Activated T-cell treated with anti-CD3 and anti-CD28 coated beads for 4 hours (primary cell): Measurements from ENCODE around the gene DLGAP4.

ENCODE experiments used
- DNase-seq: peaks from one replicate; pipeline ENCODE4 v3.0.0-alpha.2; 2020

DLGAP4 gene

DNA sequence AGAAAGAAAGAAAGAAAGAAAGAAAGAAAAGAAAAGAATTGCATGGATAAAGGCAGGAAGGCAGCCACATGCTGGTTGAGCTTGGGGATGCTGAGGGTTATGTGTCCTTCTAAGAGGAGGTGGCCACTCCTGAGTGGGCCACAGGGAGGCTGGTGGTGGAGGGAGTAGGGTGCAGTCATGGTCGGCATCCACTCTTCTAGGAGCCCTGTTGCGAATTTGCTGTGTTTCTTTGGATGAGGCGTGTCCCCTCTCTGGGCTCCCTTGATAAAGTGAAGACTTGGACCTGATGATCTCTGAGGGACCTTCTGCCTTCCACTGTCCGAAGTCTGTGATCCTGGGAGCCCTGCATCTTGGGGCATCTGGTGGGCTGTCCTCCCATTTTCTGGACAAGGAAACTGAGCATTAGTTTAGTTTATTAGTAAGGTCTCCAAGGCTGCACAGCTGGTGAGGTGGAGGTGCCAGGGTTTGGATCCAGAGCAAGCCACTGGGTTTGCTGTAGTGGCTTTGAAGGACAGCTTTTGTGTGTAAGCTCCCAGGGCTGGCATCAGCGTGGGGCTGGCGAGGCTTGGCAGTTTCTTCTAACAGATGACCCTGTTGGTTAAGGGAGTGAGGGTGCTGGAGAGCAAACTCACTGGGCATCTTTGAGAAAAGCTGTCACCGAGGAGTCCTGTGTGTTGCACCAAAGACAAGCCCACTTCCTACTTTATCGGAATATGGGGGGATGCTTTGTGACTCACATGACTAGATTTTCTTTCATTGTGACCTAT is 4.3 kb downstream of the DLGAP4 start:
- DNase-seq: no peak

DNA sequence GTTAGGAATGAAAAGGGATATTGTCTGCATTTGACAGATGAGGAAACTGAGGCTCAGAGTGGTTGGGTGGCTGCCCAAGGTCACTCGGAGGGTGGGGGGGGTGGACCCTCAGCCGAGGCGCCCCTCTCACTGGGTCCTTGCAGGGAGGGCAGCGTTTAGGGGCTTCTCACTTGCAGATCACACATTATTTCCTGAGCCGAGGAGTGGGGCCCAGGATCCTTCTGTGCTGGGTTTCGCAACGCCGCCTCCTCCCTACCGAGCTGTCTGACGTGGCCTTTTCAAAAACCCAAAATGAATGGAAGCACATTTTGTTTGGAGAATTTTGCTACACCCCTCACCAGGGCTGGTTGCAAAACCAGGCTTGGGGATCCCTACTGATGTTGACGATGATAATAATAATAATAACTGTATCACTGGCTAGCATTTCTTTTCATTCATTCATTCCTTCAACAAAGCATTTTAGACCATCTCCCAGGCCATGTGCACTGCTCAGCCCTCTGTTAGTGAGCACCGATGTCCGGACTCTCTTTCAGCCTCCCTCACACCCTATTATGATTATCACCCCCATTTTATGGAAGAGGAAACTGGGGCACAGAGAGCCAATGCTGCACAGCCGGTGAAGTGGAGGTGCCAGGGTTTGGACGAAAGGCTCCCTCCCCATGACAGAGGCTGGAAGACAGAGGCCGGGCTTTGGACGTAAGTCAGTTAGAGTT is 5.2 kb downstream of the DLGAP4 start:
- DNase-seq: no peak

- DNase-seq: no peak
Measured at GRCh38 chr20:36311854-36312723, 6.0 kb downstream of the DLGAP4 start.

GRCh38 chr20:36312724-36313441 is 6.7 kb downstream of the DLGAP4 start:
- DNase-seq: no peak

GRCh38 chr20:36313476-36313875 is 7.3 kb downstream of the DLGAP4 start:
- DNase-seq: no peak

- DNase-seq: no peak
Measured at GRCh38 chr20:36313926-36314325, 7.8 kb downstream of the DLGAP4 start.

- DNase-seq: no peak
Measured at GRCh38 chr20:36314734-36315544, 8.8 kb downstream of the DLGAP4 start.

DNA sequence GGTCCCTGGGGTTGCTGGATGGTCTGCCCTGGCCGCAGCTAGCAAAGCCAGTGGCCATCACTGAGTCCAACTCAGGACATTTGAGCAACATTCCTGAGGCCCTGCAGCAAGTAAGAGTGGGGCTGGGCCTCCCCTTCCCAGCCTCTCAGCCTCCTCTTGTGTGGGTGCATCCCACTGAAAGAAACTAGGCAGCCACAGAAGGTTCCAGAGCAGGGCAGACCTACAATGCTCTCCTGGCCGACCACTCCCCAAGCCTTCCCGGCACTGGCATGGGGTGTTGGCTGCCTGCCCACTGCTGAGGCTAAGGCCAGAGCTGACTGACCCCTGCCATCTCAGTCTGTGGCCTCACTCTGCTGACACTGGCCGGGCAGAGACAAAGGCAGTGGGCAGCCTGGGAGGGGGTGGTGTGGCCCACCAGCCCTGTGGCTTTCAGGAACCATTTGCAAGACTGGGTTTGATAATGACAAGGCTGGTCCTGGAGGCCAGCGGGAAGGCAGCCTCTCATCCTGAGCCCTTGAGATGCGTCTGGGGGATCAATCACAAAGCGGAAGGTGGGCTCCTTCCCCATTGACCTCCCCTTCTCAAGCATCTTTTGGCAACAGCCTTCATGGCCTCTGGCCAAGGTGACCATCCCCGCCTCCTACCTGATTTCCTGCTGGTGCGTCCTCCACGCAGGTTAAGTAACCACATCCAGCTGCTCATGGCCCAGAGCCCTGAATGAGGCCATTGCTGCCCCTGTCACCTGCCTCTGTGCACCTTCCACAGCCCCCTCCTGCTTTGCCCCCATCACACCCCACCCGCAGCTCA is 9.6 kb downstream of the DLGAP4 start:
- DNase-seq: no peak

GRCh38 chr20:36317675-36318074 is 11.5 kb downstream of the DLGAP4 start:
- no peak for DNase-seq

DNA sequence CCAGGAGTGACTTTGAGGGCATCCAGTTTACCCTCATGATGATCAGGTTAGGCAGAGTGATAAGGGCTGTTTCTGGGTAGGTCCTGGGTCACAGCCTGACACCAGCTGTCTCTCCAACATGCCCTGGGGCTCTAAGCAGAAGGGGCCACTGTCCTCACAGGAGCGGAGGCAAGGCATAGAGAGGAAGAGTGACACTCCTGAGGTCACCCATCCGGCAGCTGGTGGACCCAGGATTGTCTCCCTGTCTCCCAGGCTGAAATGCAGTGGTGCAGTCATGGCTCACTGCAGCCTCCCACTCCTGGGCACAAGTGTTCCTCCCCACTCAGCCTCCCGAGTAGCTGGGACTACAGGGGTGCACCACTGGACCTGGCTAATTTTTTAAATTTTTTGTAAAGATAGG is 12.0 kb downstream of the DLGAP4 start:
- no peak for DNase-seq

DNA sequence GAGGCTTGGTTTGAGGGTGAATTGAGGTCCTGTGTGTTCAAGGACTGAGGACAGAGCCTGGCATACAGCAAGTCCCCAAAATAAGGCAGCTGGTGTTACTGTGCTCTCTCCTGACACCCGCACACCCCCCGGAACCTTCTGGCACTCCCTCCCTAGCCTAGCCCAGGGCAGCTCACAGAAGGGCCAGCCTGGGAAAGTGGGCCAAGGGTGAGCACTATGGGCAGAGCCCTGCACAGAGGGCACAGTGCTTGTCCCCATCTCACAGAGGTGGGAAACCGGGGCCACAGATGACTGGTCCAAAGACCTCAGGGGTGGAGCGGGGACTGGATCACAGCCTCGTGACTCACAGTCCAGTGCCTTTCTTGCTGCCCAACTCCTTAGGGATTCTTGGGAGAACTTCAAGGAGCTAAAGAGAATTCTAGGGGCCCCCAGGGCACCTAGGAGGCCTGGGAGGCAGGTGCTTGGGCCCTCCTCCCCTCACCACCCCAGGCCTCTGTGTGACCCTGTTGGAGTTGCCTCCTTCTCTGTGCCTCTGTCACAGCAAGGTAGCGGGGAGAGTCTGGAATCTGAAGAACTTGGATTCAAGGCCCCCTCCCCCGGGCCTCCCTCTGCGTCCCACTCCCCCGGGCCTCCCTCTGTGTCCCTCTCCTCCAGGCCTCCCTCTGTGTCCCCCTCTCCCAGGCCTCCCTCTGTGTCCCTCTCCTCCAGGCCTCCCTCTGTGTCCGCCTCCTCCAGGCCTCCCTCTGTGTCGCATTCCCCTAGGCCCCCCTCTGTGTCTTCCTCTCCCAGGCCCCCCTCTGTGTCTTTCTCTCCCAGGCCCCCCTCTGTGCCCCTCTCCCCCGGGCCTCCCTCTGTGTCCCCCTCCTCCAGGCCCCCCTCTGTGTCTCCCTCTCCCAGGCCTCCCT is 13.5 kb downstream of the DLGAP4 start:
- no peak for DNase-seq

- DNase-seq: no peak
Measured at GRCh38 chr20:36320261-36320897, 14.2 kb downstream of the DLGAP4 start.

DNA sequence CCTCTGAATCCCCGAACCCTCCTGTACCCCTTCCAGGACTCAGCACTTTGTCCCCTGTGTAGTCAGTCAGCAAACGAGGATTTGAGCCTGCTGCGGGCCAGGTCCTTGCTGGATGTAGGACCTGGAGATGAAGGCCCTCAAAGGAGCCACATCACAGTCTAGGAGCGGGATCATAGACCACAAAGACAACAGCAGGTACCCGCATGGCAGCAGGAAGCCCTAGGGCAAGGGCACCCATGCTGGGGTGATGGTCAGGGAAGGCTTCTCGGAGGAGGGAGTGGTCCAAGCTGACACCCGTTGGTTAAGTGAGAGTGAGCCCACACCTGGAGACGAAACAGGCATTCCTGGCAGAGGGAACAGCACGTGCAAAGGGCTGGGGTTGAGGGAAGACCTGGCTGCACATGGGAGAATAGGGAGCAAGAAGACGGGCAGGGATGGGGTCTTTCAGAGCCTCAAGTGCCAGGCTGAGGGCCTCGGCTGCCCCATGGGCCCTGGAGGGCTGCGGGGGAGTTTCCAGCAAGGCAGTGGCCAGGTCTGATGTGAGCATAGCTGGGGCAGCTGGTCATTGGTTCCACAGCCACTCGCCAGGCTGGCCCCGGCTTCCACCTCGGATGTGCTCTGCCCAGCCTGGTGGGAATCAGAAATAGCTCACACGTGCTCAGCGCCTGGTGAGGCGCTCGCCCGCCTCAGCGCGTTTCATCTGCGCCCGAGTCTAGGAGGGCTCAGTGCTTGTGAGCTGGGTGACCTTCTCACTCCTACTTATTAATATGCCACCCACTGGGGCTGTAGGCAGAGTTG is 15.0 kb downstream of the DLGAP4 start:
- no peak for DNase-seq

DNA sequence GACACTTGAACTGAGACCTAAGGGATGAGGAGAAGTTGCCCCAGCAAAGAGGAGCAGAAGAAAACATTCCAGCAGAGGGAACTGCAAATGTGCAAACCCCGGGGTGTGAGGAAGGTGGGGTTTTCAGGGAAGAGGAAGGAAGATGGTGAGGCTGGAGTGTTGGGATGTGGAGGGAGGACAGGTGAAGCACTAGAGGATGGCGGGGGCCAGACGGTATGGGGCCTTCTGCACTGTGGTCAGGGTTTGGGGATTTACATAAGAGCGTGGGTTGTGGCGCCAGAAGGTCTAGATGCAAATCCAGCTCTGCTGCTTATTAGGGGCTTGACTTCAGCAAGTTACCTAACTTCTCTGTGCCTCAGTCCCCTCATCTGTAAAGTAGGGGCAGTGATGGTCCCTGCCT is 16.0 kb downstream of the DLGAP4 start:
- DNase-seq: no peak

GRCh38 chr20:36330091-36330490 is 24.0 kb downstream of the DLGAP4 start:
- DNase-seq: no peak

- DNase-seq: no peak
Measured at GRCh38 chr20:36331209-36331608, 25.1 kb downstream of the DLGAP4 start.

GRCh38 chr20:36333841-36334240 is 27.7 kb downstream of the DLGAP4 start:
- no peak for DNase-seq
